Activated naive CD4-positive, alpha-beta T cell treated with anti-CD3 and anti-CD28 coated beads, Interleukin-2, amount 50 U/mL, for 72 hours (primary cell): ENCODE data around the gene TRAF2. TPM values are rescaled to one million over a fixed set of nuclear protein-coding genes. Genes with fewer than 3 reads are reported as not detected.
"Not testable (repeated sequence)": the region's sequence is repeated elsewhere in the genome, so short reads cannot be mapped to it uniquely, and the experiment has no call there.

Experiments used
- ATAC-seq, 2 donors: fragments of 150-1000 bp; cut with Tn5 transposase; 2 replicates each; pipeline ENCODE4 v1.10.0; 2021; ENCODE audit warnings: mild to moderate bottlenecking in 2 of 2, moderate library complexity in 2 of 2
- DNase-seq, 2 donors: peaks; one replicate each; pipeline ENCODE4 v3.0.0; 2021 to 2022; ENCODE audit warnings: low spot score in 2 of 2
- H3K27ac Mint-ChIP-seq, 2 donors: one replicate each; pipeline ENCODE4 v1.8.0; 2022; ENCODE audit warnings: mild to moderate bottlenecking in 2 of 2, mixed read lengths in 2 of 2
- H3K36me3 Mint-ChIP-seq, 2 donors: one replicate each; pipeline ENCODE4 v1.8.0; 2022; ENCODE audit warnings: mixed read lengths in 2 of 2
- H3K9me3 Mint-ChIP-seq, 2 donors: one replicate each; pipeline ENCODE4 v1.8.0; 2022; ENCODE audit warnings: mixed read lengths in 2 of 2
- total RNA-seq, 2 donors: library from RNA; stranded (reverse); gene quantifications; one replicate each; pipeline ENCODE4 v1.2.3, GENCODE V29; 2022

The TRAF2 gene
- total RNA-seq: 10 to 100 TPM; 53.7 to 56.5 TPM

- peak within 1 kb of the TSS; percentile 74 to 88 for H3K27ac Mint-ChIP-seq
- ATAC-seq: peak; percentile 81 to 89
- H3K36me3 Mint-ChIP-seq: peaks cover 6 to 13% of the 10 kb centered on the region in 2 donors
- no peaks in the 10 kb centered on the region for H3K9me3 Mint-ChIP-seq
- peak; percentile 99 to 100 for DNase-seq
These were observed at the start of gene TRAF2 for GRCh38 chr9:136885950-136886578. TRAF2 (plus strand) TSS chr9:136886516; CDS start chr9:136898741, 12,225 bp downstream.

- ATAC-seq (no peak), DNase-seq (no peak)
- Mint-ChIP-seq H3K9me3 (no peaks in the 10 kb centered on the region), H3K27ac (no peak overlapping the region), H3K36me3 (peaks cover 0 to 6% of the 10 kb centered on the region in 2 donors)
These were observed 49.0 kb upstream of the TRAF2 start for GRCh38 chr9:136837146-136837855.

GRCh38 chr9:136837856-136838277 is 48.4 kb upstream of the TRAF2 start:
- not testable (repeated sequence) for H3K9me3 Mint-ChIP-seq, H3K36me3 Mint-ChIP-seq, DNase-seq, H3K27ac Mint-ChIP-seq, ATAC-seq

- no peaks in the 10 kb centered on the region for H3K9me3 Mint-ChIP-seq
- peaks cover 0 to 6% of the 10 kb centered on the region in 2 donors for H3K36me3 Mint-ChIP-seq
- ATAC-seq: no peak
- H3K27ac Mint-ChIP-seq: no peak overlapping the region
- no peak for DNase-seq
These were observed 47.7 kb upstream of the TRAF2 start for GRCh38 chr9:136838314-136839228.

GRCh38 chr9:136839229-136840139 is 46.8 kb upstream of the TRAF2 start:
- DNase-seq (no peak), ATAC-seq (no peak)
- Mint-ChIP-seq H3K9me3 (no peaks in the 10 kb centered on the region), H3K27ac (peak overlapping the region in 1 of 2 donors; percentile 54), H3K36me3 (peaks cover 0 to 6% of the 10 kb centered on the region in 2 donors)

- H3K36me3 Mint-ChIP-seq: peaks cover 0 to 6% of the 10 kb centered on the region in 2 donors
- no peaks in the 10 kb centered on the region for H3K9me3 Mint-ChIP-seq
- DNase-seq: no peak
- H3K27ac Mint-ChIP-seq: peak overlapping the region in 1 of 2 donors; percentile 54
- no peak for ATAC-seq
These were observed 46.0 kb upstream of the TRAF2 start for GRCh38 chr9:136840140-136840876.

- Mint-ChIP-seq H3K9me3 (no peaks in the 10 kb centered on the region), H3K36me3 (peaks cover 0 to 6% of the 10 kb centered on the region in 2 donors), H3K27ac (no peak overlapping the region)
- DNase-seq: no peak
- no peak for ATAC-seq
These were observed 45.3 kb upstream of the TRAF2 start for GRCh38 chr9:136840877-136841645.

- not testable (repeated sequence) for H3K9me3 Mint-ChIP-seq, ATAC-seq, DNase-seq, H3K27ac Mint-ChIP-seq, H3K36me3 Mint-ChIP-seq
These were observed 44.5 kb upstream of the TRAF2 start for GRCh38 chr9:136841646-136842379.

- DNase-seq (peak; percentile 77 to 83), ATAC-seq (peak; percentile 75 to 78)
- H3K36me3 Mint-ChIP-seq, H3K9me3 Mint-ChIP-seq, H3K27ac Mint-ChIP-seq: not testable (repeated sequence)
These were observed 43.9 kb upstream of the TRAF2 start, which contains the start of gene AJM1 for GRCh38 chr9:136842380-136842948. AJM1 (plus strand) TSS chr9:136842478; CDS start chr9:136844415, 1,937 bp downstream.

GRCh38 chr9:136843159-136843800 is 43.0 kb upstream of the TRAF2 start:
- not testable (repeated sequence) for H3K9me3 Mint-ChIP-seq, DNase-seq, H3K27ac Mint-ChIP-seq, ATAC-seq
- H3K36me3 Mint-ChIP-seq: peaks cover 8 to 14% of the 10 kb centered on the region in 2 donors

- ATAC-seq (peak; percentile 21 to 25), DNase-seq (peak in 1 of 2 donors; percentile 78)
- H3K9me3 Mint-ChIP-seq, H3K27ac Mint-ChIP-seq: not testable (repeated sequence)
- H3K36me3 Mint-ChIP-seq: peaks cover 8 to 14% of the 10 kb centered on the region in 2 donors
These were observed 42.2 kb upstream of the TRAF2 start for GRCh38 chr9:136843801-136844740.

- Mint-ChIP-seq H3K9me3 (no peaks in the 10 kb centered on the region), H3K36me3 (peaks cover 11% of the 10 kb centered on the region in 2 donors), H3K27ac (no peak overlapping the region)
- no peak for DNase-seq
- no peak for ATAC-seq
These were observed 41.4 kb upstream of the TRAF2 start for GRCh38 chr9:136844761-136845464.
